HepG2 (cell line): ENCODE results near the gene IL1RAP. TPM values are rescaled to one million over a fixed set of nuclear protein-coding genes. Genes with fewer than 3 reads are reported as not detected.

Experiments
- ATAC-seq: fragments of 200-7000 bp; cut with Tn5 transposase; 3 replicates; pipeline ENCODE4 v1.9.1; 2020; ENCODE audit warnings: mild to moderate bottlenecking, moderate library complexity
- BruUV-seq: library from RNA; stranded (reverse); fragments of 400-500 nt; replicated peaks from 2 replicates; lab custom pipeline; 2021; lab: Mats Ljungman, UMichigan
- CTCF ChIA-PET: fragments of 300-600 bp; formaldehyde crosslinking; extraction: SDS; loops from one replicate; lab custom pipeline; 2021; ENCODE audit warnings: low total read pairs, inconsistent platforms, low intra/inter-chr PET ratio; lab: Yijun Ruan, JAX
- POLR2A ChIA-PET: fragments of 350-600 bp; sonication (Branson Sonifier 250); formaldehyde crosslinking; loops from one replicate; lab custom pipeline; 2020; ENCODE audit warnings: antibody characterized with exemption, inconsistent platforms; lab: Yijun Ruan, JAX
- DNase-seq: peaks from one replicate; pipeline ENCODE4 v3.0.0-alpha.2; 2015; ENCODE audit warnings: low spot score
- FAIRE-seq: peaks from 3 replicates; lab custom pipeline; 2011; peaks lifted over from hg19 to GRCh38; lab: Jason Lieb, UNC
- H2AFZ ChIP-seq: one replicate; pipeline ENCODE4 v1.6.1; 2011; ENCODE audit warnings: low read length, inconsistent platforms
- H3K27ac ChIP-seq: fragments of 300-600 bp; 3 replicates; pipeline ENCODE4 v1.8.0; 2011; ENCODE audit warnings: mixed run types, mild to moderate bottlenecking, mixed read lengths, low read length, inconsistent platforms; ENCODE audit not compliant: insufficient read depth; ENCODE audit errors: extremely low read length
- H3K27me3 ChIP-seq, 2 experiments: fragments of 200-600 bp in 1 of 2; 2 replicates in 1 of 2; 3 replicates in 1 of 2; pipeline versions ENCODE4 v1.6.0 to v1.8.0; 2011; ENCODE audit warnings: low read length in 2 of 2, mild to moderate bottlenecking in 2 of 2, moderate library complexity in 2 of 2, inconsistent platforms in 1 of 2; ENCODE audit not compliant: insufficient read depth in 2 of 2, control insufficient read depth in 1 of 2
- H3K36me3 ChIP-seq, 2 experiments: fragments of 200-600 bp in 1 of 2; replicated peaks in 1 of 2; 2 replicates in 1 of 2; 3 replicates in 1 of 2; pipeline versions ENCODE4 v1.5.1 to v1.8.0; 2011; ENCODE audit warnings: low read length in 2 of 2, inconsistent platforms in 1 of 2; ENCODE audit not compliant: insufficient read depth in 2 of 2, control insufficient read depth in 1 of 2
- H3K4me1 ChIP-seq: 2 replicates; pipeline ENCODE4 v1.5.1; 2012; ENCODE audit warnings: low read length, inconsistent platforms; ENCODE audit not compliant: insufficient read depth
- H3K4me2 ChIP-seq: 2 replicates; pipeline ENCODE4 v1.6.0; 2011; ENCODE audit warnings: low read depth, low read length, inconsistent platforms
- H3K4me3 ChIP-seq, 3 experiments: fragments of 200-600 bp in 1 of 3; sonication (generic), shearing (Covaris generic) in 1 of 3; replicated peaks in 1 of 3; 2 replicates each; pipeline ENCODE4 v1.5.1; 2011 to 2016; ENCODE audit warnings: low read length in 3 of 3, inconsistent platforms in 2 of 3, low read depth in 2 of 3, mild to moderate bottlenecking in 2 of 3, control low read depth in 1 of 3, mixed read lengths in 1 of 3; ENCODE audit not compliant: insufficient read depth in 1 of 3
- H3K79me2 ChIP-seq: one replicate; pipeline ENCODE4 v1.6.1; 2011; ENCODE audit warnings: low read length, inconsistent platforms; ENCODE audit not compliant: insufficient read depth
- H3K9ac ChIP-seq: 2 replicates; pipeline ENCODE4 v1.6.0; 2011; ENCODE audit warnings: mild to moderate bottlenecking, low read depth, low read length, inconsistent platforms; ENCODE audit not compliant: insufficient read depth
- H3K9me3 ChIP-seq: 2 replicates; pipeline ENCODE4 v1.5.1; 2012; ENCODE audit warnings: mild to moderate bottlenecking, low read length
- H4K20me1 ChIP-seq: 2 replicates; pipeline ENCODE4 v1.6.0; 2011; ENCODE audit warnings: inconsistent platforms, mild to moderate bottlenecking, low read length, moderate library complexity; ENCODE audit not compliant: insufficient read depth
- CENPT ChIP-seq: sonication (generic); formaldehyde crosslinking; IDR thresholded peaks from 2 replicates; pipeline ENCODE4 v1.8.0; 2022; ENCODE audit warnings: low read depth, mild to moderate bottlenecking, moderate library complexity, missing genetic modification reagents
- FIP1L1 ChIP-seq: fragments of 200-400 bp; formaldehyde crosslinking; IDR thresholded peaks from 2 replicates; pipeline ENCODE4 v1.6.1; 2018; ENCODE audit warnings: low read depth, mild to moderate bottlenecking, low read length, moderate library complexity, borderline replicate concordance; ENCODE audit not compliant: insufficient read depth
- GABPB1 ChIP-seq: IDR thresholded peaks from 2 replicates; pipeline ENCODE4 v1.6.1; 2016; ENCODE audit warnings: mild to moderate bottlenecking, missing genetic modification reagents, moderate library complexity, missing compliant biosample characterization
- HNF1A ChIP-seq, 2 experiments: sonication (generic) in 1 of 2; formaldehyde crosslinking in 1 of 2; IDR thresholded peaks; 2 replicates each; pipeline versions ENCODE4 v1.4.0 to v1.6.1; 2016 to 2020; ENCODE audit warnings: borderline replicate concordance in 1 of 2, low read depth in 1 of 2, mild to moderate bottlenecking in 1 of 2, missing genetic modification reagents in 1 of 2
- NR2F1 ChIP-seq, 2 experiments: fragments of 450-650 bp in 1 of 2; formaldehyde crosslinking in 1 of 2; IDR thresholded peaks; 2 replicates each; pipeline versions ENCODE4 v1.5.0 to v1.6.1; 2016 to 2020; ENCODE audit warnings: mild to moderate bottlenecking in 1 of 2, missing compliant biosample characterization in 1 of 2, missing genetic modification reagents in 1 of 2, moderate library complexity in 1 of 2
- ONECUT2 ChIP-seq: sonication (generic); formaldehyde crosslinking; IDR thresholded peaks from 2 replicates; pipeline ENCODE4 v1.4.0; 2020; ENCODE audit warnings: missing genetic modification reagents
- PLSCR1 ChIP-seq: sonication (generic); formaldehyde crosslinking; IDR thresholded peaks from 2 replicates; pipeline ENCODE4 v1.5.0; 2020; ENCODE audit warnings: missing genetic modification reagents, mild to moderate bottlenecking, borderline replicate concordance
- POLR2A ChIP-seq, 2 experiments: IDR thresholded peaks; 2 replicates each; pipeline ENCODE4 v1.6.1; 2011; ENCODE audit warnings: low read depth in 2 of 2, low read length in 2 of 2, mild to moderate bottlenecking in 1 of 2, moderate library complexity in 1 of 2; ENCODE audit not compliant: insufficient read depth in 1 of 2
- RELA ChIP-seq: sonication (generic); formaldehyde crosslinking; IDR thresholded peaks from 2 replicates; pipeline ENCODE4 v1.4.0; 2020; ENCODE audit warnings: missing genetic modification reagents
- RFX3 ChIP-seq: IDR thresholded peaks from 2 replicates; pipeline ENCODE4 v1.6.1; 2016; ENCODE audit warnings: missing biosample characterization, missing genetic modification reagents
- THAP11 ChIP-seq: IDR thresholded peaks from 2 replicates; pipeline ENCODE4 v1.6.1; 2016; ENCODE audit warnings: missing biosample characterization, missing genetic modification reagents
- ZFAT ChIP-seq: sonication (generic); formaldehyde crosslinking; conservative IDR thresholded peaks from 2 replicates; pipeline ENCODE4 v1.8.1; 2023; ENCODE audit warnings: missing genetic modification reagents, inconsistent platforms
- ZNF292 ChIP-seq: sonication (generic); formaldehyde crosslinking; IDR thresholded peaks from 2 replicates; pipeline ENCODE4 v1.8.1; 2022; ENCODE audit warnings: mild to moderate bottlenecking, low read depth, missing genetic modification reagents, borderline replicate concordance
- ZNF709 ChIP-seq: sonication (generic); formaldehyde crosslinking; IDR thresholded peaks from 2 replicates; pipeline ENCODE4 v1.5.0; 2020; ENCODE audit warnings: mild to moderate bottlenecking, missing genetic modification reagents
- ZNF879 ChIP-seq: sonication (generic); formaldehyde crosslinking; IDR thresholded peaks from 2 replicates; pipeline ENCODE4 v1.8.1; 2023; ENCODE audit warnings: missing genetic modification reagents
- ZNF891 ChIP-seq: sonication (generic); formaldehyde crosslinking; IDR thresholded peaks from 2 replicates; pipeline ENCODE4 v1.5.0; 2020; ENCODE audit warnings: mild to moderate bottlenecking, missing genetic modification reagents
- WGBS: methylation state at CpG from one replicate; pipeline ENCODE4 v1.1.6; 2017; ENCODE audit warnings: low lambda C conversion rate; 5-methylcytosine and 5-hydroxymethylcytosine counted together
- in situ Hi-C: cut with HindIII; loops from 2 replicates; pipeline ENCODE4 v1.10.0; 2017; ENCODE audit warnings: low pct_unique_long_range_greater_than_20kb; ENCODE audit not compliant: extremely low pct_ligation_motif_present
- intact Hi-C: fragments of 100-400 bp; cut with micrococcal nuclease; formaldehyde crosslinking; loops from one replicate; pipeline ENCODE4 v1.10.0; 2022; ENCODE audit not compliant: unreplicated experiment
- polyA plus RNA-seq, 8 experiments: library from polyadenylated mRNA; depleted of rRNA in 3 of 8; stranded (reverse) in 7 of 8; unstranded in 1 of 8; fragments of >200 nt; fragmentation: Illumina TruSeq in 4 of 8; extraction: Trizol in 4 of 8; gene quantifications; 2 replicates each; pipeline versions ENCODE4 v1.2.1 to v1.2.3, GENCODE V29; 2011 to 2016; ENCODE audit warnings: low read depth in 4 of 8, missing spikeins in 1 of 8, mixed read lengths in 1 of 8; ENCODE audit not compliant: insufficient read depth in 1 of 8
- total RNA-seq, 5 experiments: library from RNA; depleted of rRNA; stranded (reverse); fragments of >200 nt; fragmentation: Illumina TruSeq; extraction: Trizol; gene quantifications; 2 replicates each; pipeline ENCODE4 v1.2.3, GENCODE V29; 2016; ENCODE audit warnings: low read depth in 1 of 5

IL1RAP gene
- total and polyA plus RNA-seq, 2 of the 13 experiments (the other 11 are each of a cell fraction or from before 2014, with no cell fraction given) = 18.3 to 54.9 TPM

- Histone ChIP-seq H3K4me2 (no peak overlapping the region), H2AFZ (no peak overlapping the region), H3K79me2 (no peaks in the 10 kb centered on the region), H3K9ac (no peak overlapping the region), H3K9me3 (no peaks in the 10 kb centered on the region), H4K20me1 (no peaks in the 10 kb centered on the region), H3K27ac (no peak overlapping the region), H3K36me3 (peaks cover 1 to 31% of the 10 kb centered on the region in 2 experiments; a peak in 3 of 5 replicates), H3K27me3 (no peaks in the 10 kb centered on the region; a peak in 1 of 5 replicates), H3K4me3 (no peak overlapping the region), H3K4me1 (no peaks in the 10 kb centered on the region)
- DNase-seq (no peak), FAIRE-seq (no peak), ATAC-seq (no peak)
- in situ Hi-C loops = no loop called here
- no peak for TF ChIP-seq FIP1L1
- TF ChIP-seq GABPB1 = no peak
- TF ChIP-seq ONECUT2 (CRISPR knock-in tag) = no peak
- TF ChIP-seq RFX3 (CRISPR knock-in tag) = no peak
- TF ChIP-seq POLR2A (IDR thresholded peaks at IDR 0.05; ENCODE audit: insufficient read depth in 1 of 2, low read depth in 2 of 2, low read length in 2 of 2) = no peak
- no peak for TF ChIP-seq ZNF879 (CRISPR knock-in tag)
- TF ChIP-seq ZNF891 (CRISPR knock-in tag) = no peak
- no peak for TF ChIP-seq RELA (CRISPR knock-in tag)
- TF ChIP-seq HNF1A (IDR thresholded peaks at IDR 0.05; ENCODE audit: low read depth) = no peak
- TF ChIP-seq HNF1A (CRISPR knock-in tag; IDR thresholded peaks at IDR 0.05; ENCODE audit: borderline replicate concordance) = no peak
- TF ChIP-seq PLSCR1 (CRISPR knock-in tag) = no peak
- TF ChIP-seq ZNF292 (CRISPR knock-in tag) = no peak
- no peak for TF ChIP-seq ZNF709
- TF ChIP-seq THAP11 (CRISPR knock-in tag) = no peak
- no peak for TF ChIP-seq ZFAT (CRISPR knock-in tag)
- TF ChIP-seq NR2F1 (CRISPR knock-in tag; IDR thresholded peaks at IDR 0.05) = no peak
- TF ChIP-seq CENPT (CRISPR knock-in tag) = no peak
- intact Hi-C loops = no loop called here
- ChIA-PET CTCF (no interaction called here), POLR2A (no interaction called here)
- no TSS peak for BruUV-seq
- WGBS = 100% methylated on average over 4 of the region's 4 CpGs
These were observed 115.2 kb downstream of the IL1RAP start for GRCh38 chr3:190629088-190629487.
